Stimulated activated CD8-positive, alpha-beta memory T cell treated with anti-CD3 and anti-CD28 coated beads, Interleukin-7, amount 100 ng/mL, for 24 hours (primary cell): ENCODE measurements around the gene KLB.
"Not testable (repeated sequence)": the region's sequence is repeated elsewhere in the genome, so short reads cannot be mapped to it uniquely, and the experiment has no call there.

ENCODE experiments used
- DNase-seq: peaks from one replicate; pipeline ENCODE4 v3.0.0-alpha.2; 2020; ENCODE audit warnings: low read depth

KLB gene

GRCh38 chr4:39426728-39427127, 20.0 kb downstream of the KLB start:
- DNase-seq, result no peak

- DNase-seq, result no peak
Observed at GRCh38 chr4:39427520-39428114, 20.9 kb downstream of the KLB start.

GRCh38 chr4:39429476-39430334, 23.0 kb downstream of the KLB start:
- no peak for DNase-seq

GRCh38 chr4:39433878-39434492, 27.3 kb downstream of the KLB start:
- no peak for DNase-seq

GRCh38 chr4:39435659-39436563, 29.2 kb downstream of the KLB start:
- DNase-seq, result no peak

GRCh38 chr4:39441593-39441992, 34.9 kb downstream of the KLB start:
- DNase-seq, result no peak

GRCh38 chr4:39442998-39443397, 36.3 kb downstream of the KLB start:
- DNase-seq, result no peak

- DNase-seq, result no peak
Observed at GRCh38 chr4:39446483-39446841, 39.7 kb downstream of the KLB start.

GRCh38 chr4:39446842-39447573, 40.3 kb downstream of the KLB start:
- no peak for DNase-seq

GRCh38 chr4:39450618-39451017, 43.9 kb downstream of the KLB start:
- no peak for DNase-seq

GRCh38 chr4:39451423-39452023, 44.8 kb downstream of the KLB start:
- DNase-seq, result no peak

GRCh38 chr4:39452153-39452859, 45.6 kb downstream of the KLB start:
- no peak for DNase-seq

- DNase-seq, result no peak
Observed at GRCh38 chr4:39452860-39453587, 46.3 kb downstream of the KLB start.

GRCh38 chr4:39453738-39454137, 47.0 kb downstream of the KLB start:
- DNase-seq, result no peak

GRCh38 chr4:39455486-39455885, 48.8 kb downstream of the KLB start:
- no peak for DNase-seq

- no peak for DNase-seq
Observed at GRCh38 chr4:39456946-39457763, 50.4 kb downstream of the KLB start.

- DNase-seq, result not testable (repeated sequence)
Observed at GRCh38 chr4:39458161-39458504, 51.4 kb downstream of the KLB start.

- DNase-seq, result peak; percentile 85
Observed at GRCh38 chr4:39458505-39459300, 52.0 kb downstream of the KLB start, which contains the start of the genes LIAS and RPL9. Gene LIAS, plus strand, starts transcription at chr4:39459056. Its CDS starts 62 bp downstream, at chr4:39459118. Gene RPL9, minus strand, starts transcription at chr4:39458922. Its CDS starts 483 bp downstream, at chr4:39458439.
